Measurements from ENCODE around the gene CORO1A.
"Not testable (repeated sequence)": the region's sequence is repeated elsewhere in the genome, so short reads cannot be mapped to it uniquely, and the experiment has no call there.

The CORO1A gene

DNA sequence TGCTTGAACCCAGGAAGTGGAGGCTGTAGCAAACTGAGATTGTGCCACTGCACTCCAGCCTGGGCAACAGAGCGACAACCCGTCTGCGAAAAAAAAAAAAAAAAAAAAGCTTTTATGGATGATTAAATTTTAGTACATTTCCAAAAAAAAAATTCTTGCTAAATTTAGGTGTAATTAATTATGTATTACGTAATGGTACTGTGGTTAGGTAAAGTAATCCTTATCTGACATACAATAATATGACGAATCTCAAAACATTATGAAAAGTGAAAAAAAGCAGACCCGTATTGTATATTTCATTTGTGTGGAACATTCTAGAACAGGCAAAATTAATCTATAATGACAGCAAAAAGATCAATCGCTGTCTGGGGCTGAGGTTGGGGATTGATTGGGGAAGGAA is 10.3 kb upstream of the CORO1A start:
- DNase-seq, result no peak

DNA sequence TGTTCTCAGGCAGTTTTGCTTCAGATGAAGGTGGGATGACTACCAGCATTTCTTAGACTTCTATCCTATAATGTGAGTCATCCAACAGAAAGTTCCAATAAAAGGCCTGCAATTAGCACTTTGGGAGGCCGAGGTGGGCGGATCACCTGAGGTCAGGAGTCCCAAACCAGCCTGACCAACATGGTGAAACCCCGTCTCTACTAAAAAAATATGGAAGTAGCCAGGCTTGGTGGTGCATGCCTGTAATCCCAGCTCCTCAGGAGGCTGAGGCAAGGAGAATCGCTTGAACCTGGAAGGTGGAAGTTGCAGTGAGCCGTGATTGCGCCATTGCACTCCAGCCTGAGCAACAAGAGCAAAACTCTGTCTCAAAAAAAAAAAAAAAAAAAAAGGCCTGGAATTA is 6.5 kb upstream of the CORO1A start:
- DNase-seq, result not testable (repeated sequence)

DNA sequence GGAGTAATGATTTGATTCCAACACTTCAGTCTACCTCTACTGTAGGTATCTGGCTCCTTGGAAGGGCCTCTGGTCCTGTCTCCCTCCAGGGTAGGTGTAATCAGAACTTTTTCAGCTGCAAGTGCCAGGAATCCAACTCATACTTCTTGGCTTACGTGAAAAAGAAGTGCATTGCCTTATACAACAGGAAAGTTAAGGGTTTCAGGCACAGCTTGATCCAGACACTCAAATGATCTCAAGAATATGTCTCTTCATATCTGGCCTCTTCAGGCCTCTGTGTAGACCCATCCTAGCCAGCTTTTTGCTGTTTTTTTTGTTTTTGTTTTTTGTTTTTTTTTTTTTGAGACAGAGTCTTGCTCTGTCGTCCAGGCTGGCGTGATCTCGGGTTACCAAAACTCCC is 4.2 kb upstream of the CORO1A start:
- no peak for DNase-seq

DNA sequence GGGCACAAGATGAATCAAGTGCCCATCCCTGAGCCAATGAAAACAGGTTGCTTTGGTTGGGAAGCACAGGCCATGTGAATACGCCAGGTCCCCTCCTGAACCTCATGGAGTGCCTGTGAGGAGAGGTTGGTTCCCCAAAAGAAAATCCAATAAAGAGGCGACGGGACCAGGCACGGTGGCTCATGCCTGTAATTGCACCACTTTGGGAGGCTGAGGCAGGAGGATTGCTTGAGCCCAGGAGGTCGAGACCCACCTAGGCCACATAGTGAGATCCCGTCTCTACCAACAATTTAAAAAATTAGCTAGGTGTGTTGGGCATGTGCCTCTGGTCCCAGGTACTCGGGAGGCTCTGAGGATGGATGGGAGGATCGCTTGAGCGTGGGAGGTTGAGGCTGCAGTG is 3.5 kb upstream of the CORO1A start:
- no peak for DNase-seq

- no peak for DNase-seq
Measured at GRCh38 chr16:30180741-30181140, 2.7 kb upstream of the CORO1A start.

DNA sequence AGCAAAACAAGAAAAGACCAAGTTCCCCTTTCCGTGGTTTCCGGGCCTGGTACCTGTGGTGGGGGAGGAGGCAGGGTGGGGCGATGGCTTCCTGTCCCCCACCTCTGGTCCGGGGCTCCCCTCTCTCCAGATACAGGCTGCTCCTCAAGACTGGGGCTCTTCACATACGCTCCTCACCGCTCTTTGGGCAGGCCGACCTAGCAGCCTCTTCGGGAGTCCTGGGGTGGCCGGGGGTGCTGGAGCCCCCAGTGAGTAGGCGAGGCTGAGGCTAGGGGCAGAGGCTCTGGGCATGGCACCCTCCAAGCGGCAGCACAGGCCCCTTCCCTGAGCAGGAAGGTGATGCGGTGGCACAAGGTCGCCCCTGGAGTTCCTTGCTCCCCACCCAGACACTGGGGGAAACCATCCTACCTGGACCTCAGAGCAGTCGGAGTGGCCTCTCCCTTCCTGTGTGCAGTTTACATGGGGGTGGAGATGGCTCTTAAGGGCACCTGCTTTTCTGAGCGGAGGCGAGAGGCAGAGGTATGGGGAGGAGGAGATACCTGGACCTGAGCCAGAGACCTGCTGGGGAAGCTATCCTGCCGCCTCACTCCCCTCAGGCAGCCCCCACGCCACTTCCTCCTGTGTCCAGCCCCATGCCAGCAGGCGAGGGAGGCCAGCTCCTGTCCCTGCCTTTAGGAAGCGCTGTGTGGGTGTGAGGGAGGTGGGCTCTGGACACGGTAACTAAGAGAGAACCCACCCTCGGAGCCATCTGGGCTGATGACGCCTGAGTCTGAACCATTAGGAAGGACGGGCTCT is 891 bp downstream of the CORO1A start:
- DNase-seq, result peak; percentile 79

- peak; percentile 60 for DNase-seq
Measured at GRCh38 chr16:30184891-30185682, 1.7 kb downstream of the CORO1A start.

DNA sequence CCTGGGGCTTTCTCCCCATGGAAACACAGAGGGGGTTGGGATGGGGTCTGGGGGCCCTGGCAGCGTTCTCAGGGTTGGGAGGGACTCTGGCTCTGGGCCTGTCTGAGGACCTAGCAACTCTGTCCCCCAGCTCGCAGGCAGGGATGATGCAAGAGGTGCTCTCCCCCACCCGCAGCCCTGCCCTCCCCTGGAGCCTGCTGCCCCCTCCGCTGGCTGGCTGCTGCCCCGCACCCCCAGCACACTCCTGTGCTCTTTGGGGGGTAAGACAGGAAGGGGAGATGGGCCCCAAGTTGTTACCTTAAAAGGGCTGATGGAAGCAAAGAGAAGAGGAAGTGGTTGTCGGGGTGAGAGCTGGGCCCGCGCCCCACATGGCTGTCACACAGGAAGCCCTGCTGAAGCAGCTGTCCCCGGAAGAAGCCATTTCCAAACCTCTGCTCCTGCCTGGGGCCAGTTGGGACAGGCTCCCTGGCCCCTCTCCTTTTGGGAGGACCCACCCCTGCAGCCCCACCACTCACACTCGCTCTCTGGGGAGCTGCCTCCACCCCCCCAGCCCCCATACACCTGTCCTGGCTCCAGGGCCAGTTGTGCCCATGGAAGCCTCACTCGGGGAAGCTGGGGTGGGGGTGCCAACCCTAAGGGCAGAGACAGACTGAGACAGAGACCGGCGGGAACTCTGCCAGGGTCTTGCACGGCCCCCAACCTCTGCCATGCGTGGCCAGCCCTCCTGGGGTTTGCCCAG is 2.5 kb downstream of the CORO1A start:
- DNase-seq, result peak; percentile 88

GRCh38 chr16:30186444-30186781 is 3.0 kb downstream of the CORO1A start:
- DNase-seq, result no peak

GRCh38 chr16:30186782-30187555 is 3.6 kb downstream of the CORO1A start:
- DNase-seq, result peak; percentile 93

- no peak for DNase-seq
Measured at GRCh38 chr16:30187556-30187865, 4.1 kb downstream of the CORO1A start.

- peak; percentile 20 for DNase-seq
Measured at GRCh38 chr16:30187971-30188561, 4.7 kb downstream of the CORO1A start.

DNA sequence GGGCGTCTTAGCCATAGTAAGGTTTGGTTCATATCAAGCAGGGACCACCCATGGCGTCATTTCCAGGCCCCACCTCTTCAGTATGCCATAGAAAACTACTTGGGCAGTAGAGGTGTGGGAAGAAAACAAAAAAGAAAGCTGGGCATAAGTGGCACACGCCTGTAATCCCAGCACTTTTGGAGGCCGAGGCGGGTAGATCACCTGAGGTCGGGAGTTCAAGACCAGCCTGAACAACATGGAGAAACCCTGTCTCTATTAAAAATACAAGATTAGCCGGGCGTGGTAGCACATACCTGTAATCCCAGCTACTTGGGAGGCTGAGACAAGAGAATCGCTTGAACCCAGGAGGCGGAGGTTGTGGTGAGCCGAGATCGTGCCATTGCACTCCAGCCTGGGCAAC is 7.8 kb downstream of the CORO1A start:
- not testable (repeated sequence) for DNase-seq

DNA sequence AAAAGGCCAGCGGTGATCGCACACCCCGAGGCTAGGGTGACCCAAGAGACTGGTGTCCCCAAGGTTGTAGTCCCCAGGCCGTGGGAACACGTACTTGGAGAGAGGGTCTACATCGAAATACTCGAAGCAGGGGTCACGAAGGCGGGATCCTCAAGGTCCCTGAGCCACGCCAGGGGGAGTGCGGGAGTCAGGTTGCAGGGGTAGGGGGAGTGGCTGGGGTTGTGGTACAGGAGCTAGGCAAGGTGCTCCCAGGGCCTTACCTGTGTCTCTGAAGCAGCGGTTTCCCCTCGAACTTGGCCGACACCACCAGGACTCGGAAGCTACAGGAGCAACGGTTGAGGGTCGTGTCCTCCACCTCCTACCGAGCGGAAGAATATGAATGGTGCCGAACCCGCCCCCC is 9.7 kb downstream of the CORO1A start:
- not testable (repeated sequence) for DNase-seq

DNA sequence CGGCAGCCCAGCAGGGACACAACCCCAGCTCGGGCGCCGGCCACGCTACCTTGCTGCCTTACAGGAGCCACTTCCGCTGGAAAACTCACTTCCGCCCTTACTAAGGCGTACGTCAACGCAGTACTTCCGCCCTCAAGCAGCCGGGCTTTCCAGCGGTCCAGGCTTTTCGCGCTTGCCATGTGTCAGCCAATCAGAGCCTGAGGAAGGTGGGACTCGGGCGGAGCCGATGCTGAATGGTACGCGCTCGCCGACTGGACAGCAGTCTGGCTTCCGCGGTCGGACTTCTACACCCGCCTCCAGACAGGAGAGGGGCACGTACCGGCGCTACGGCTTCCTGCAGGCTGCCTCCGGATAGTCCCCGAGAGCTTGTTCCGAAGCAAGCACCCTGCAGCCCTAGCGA is 10.2 kb downstream of the CORO1A start, which contains the start of the genes BOLA2B and SLX1A:
TSS of gene BOLA2B (minus strand) at position 52 of the 400 bp plus-strand sequence. CDS start 71 bp downstream, outside the sequence.
TSS of gene SLX1A (plus strand) at position 261 of the 400 bp plus-strand sequence. CDS start 210 bp downstream, outside the sequence.
- not testable (repeated sequence) for DNase-seq

DNA sequence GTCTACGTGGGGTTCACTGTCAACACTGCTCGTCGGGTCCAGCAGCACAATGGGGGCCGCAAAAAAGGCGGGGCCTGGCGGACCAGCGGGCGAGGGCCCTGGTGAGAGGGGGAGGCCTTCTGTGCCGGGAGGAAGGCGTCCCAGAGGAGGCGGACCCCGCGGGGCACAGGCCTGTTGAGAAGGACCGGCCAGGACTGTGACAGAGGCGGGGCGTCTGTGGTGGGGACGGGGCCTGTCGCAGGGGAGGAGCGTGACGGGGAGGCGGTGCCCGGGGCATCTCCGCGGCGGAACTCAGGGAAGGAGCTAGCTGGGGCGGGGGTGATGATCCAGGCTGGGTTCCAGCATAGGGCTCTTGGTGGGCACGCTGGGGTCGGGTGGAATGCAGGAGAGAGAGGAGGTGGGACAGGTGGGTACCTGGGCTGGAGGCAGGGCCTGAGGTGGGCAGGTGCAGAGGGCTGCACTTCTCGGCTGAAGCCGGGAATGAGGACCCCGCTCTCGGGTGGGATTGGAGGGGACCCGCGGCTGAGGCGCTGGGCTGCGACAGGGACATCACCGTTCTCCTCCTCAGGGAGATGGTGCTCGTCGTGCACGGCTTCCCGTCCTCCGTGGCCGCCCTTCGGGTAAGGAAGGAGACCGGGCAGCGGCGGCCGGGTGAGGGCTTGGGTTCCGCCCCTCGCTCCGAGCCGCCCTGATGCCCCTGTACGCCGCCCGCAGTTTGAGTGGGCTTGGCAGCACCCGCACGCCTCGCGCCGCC is 10.9 kb downstream of the CORO1A start:
- not testable (repeated sequence) for DNase-seq

- DNase-seq, result not testable (repeated sequence)
Measured at GRCh38 chr16:30197001-30197400, 13.6 kb downstream of the CORO1A start.

GRCh38 chr16:30199049-30199448 is 15.6 kb downstream of the CORO1A start, which contains the start of gene SULT1A3:
SULT1A3 (plus strand) TSS chr16:30199255; CDS start chr16:30200729, 1,474 bp downstream.
- not testable (repeated sequence) for DNase-seq

DNA sequence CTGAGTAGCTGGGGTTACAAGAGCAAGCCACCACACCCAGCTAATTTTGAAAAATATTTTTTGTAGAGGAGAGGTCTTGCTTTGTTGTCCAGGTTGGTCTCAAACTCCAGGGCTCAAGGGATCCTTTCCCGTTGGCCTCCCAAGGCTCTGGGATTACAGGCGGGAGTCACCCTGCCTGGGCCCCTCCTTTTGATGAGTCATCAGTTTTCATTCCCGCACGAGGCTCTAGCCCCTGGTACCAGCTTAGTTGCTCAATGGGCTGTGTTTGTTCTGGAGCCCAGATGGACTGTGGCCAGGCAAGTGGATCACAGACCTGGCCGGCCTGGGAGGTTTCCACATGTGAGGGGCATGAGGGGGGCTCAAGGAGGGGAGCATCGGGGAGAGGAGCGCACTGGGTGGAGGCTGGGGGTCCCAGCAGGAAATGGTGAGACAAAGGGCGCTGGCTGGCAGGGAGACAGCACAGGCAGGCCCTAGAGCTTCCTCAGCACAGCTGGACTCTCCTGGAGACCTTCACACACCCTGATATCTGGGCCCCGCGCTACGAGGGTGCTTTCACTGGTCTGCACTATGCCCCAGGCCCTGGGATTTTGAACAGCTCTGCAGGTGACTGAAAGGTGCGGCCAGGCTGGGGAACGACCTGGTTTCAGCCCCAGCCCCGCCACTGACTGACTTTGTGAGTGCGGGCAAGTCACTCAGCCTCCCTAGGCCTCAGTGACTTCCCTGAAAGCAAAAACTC is 16.4 kb downstream of the CORO1A start:
- not testable (repeated sequence) for DNase-seq

DNA sequence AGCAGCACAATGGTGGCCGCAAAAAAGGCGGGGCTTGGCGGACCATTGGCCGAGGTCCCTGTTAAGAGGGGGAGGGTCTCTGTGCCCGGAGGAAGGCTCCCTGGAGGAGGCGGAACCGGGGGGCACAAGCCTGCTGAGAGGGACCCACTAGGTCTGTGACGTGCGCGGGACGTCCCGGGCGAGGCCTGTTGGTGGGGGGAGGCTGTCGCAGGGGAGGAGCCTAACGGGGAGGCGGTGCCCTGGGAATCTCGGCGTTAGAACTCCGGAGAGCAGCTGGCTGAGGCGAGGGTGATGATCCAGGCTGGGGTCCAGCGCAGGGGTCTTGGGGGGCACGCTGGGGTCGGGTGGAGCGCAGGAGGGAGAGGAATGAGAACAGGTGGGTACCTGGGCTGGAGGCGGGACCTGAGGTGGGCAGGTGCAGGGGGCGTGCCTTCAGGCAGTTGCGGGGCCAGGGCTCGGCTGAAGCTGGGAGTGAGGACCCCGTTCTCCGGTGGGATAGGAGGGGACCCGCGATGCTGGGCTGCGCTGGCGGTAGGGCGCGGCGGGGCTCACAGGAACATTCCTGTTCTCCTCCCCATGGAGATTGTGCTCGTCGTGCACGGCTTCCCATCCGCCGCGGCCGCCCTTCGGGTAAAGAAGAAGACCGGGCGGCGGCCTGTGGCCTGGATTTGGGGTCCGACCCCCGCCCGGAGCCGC is 22.3 kb downstream of the CORO1A start:
- DNase-seq, result peak; percentile 13
